Trophoblast cell (in vitro differentiated cells and primary cell): ENCODE measurements around the gene RTN4.

Experiments used
- DNase-seq, 2 donors: peaks; one replicate each; pipeline ENCODE4 v3.0.0-alpha.2; 2016
- H2AFZ ChIP-seq: 2 replicates; pipeline ENCODE4 v1.6.1; 2013; ENCODE audit warnings: low read length, moderate library complexity, mild to moderate bottlenecking; ENCODE audit not compliant: insufficient read depth, poor library complexity
- H2AK5ac ChIP-seq: 2 replicates; pipeline ENCODE4 v1.6.1; 2013; ENCODE audit warnings: mild to moderate bottlenecking, low read length
- H2BK120ac ChIP-seq: 2 replicates; pipeline ENCODE4 v1.6.1; 2013; ENCODE audit warnings: low read length, mild to moderate bottlenecking, moderate library complexity; ENCODE audit not compliant: insufficient read depth, poor library complexity
- H2BK12ac ChIP-seq: 2 replicates; pipeline ENCODE4 v1.6.1; 2013; ENCODE audit warnings: mild to moderate bottlenecking, low read length, moderate library complexity
- H2BK5ac ChIP-seq: 2 replicates; pipeline ENCODE4 v1.6.1; 2013; ENCODE audit warnings: low read length, low read depth, moderate library complexity, mild to moderate bottlenecking; ENCODE audit not compliant: poor library complexity
- H3K14ac ChIP-seq: 2 replicates; pipeline ENCODE4 v1.6.1; 2013; ENCODE audit warnings: mild to moderate bottlenecking, low read length
- H3K18ac ChIP-seq: 2 replicates; pipeline ENCODE4 v1.6.1; 2013; ENCODE audit warnings: mild to moderate bottlenecking, low read length
- H3K23ac ChIP-seq: 2 replicates; pipeline ENCODE4 v1.6.1; 2013; ENCODE audit warnings: low read length
- H3K27ac ChIP-seq: 2 replicates; pipeline ENCODE4 v1.5.1; 2013; ENCODE audit warnings: low read depth, mild to moderate bottlenecking, inconsistent platforms, low read length, moderate library complexity
- H3K27me3 ChIP-seq: 2 replicates; pipeline ENCODE4 v1.6.1; 2013; ENCODE audit warnings: inconsistent platforms, mild to moderate bottlenecking, low read length, moderate library complexity; ENCODE audit not compliant: insufficient read depth
- H3K36me3 ChIP-seq, 2 experiments: 1 replicate in 1 of 2; 2 replicates in 1 of 2; pipeline ENCODE4 v1.6.1; 2013; ENCODE audit warnings: low read length in 2 of 2, mild to moderate bottlenecking in 2 of 2, moderate library complexity in 1 of 2; ENCODE audit not compliant: insufficient read depth in 2 of 2, control insufficient read depth in 1 of 2
- H3K4ac ChIP-seq: 2 replicates; pipeline ENCODE4 v1.6.1; 2013; ENCODE audit warnings: low read depth, mild to moderate bottlenecking, low read length, moderate library complexity
- H3K4me1 ChIP-seq, 2 experiments: 1 replicate in 1 of 2; 2 replicates in 1 of 2; pipeline ENCODE4 v1.6.1; 2013; ENCODE audit warnings: low read length in 2 of 2, mild to moderate bottlenecking in 2 of 2, moderate library complexity in 1 of 2; ENCODE audit not compliant: insufficient read depth in 2 of 2, control insufficient read depth in 1 of 2
- H3K4me2 ChIP-seq: 2 replicates; pipeline ENCODE4 v1.6.1; 2013; ENCODE audit warnings: inconsistent platforms, mild to moderate bottlenecking, low read length, moderate library complexity
- H3K4me3 ChIP-seq: 2 replicates; pipeline ENCODE4 v1.5.1; 2013; ENCODE audit warnings: mild to moderate bottlenecking, low read depth, low read length, inconsistent platforms
- H3K79me1 ChIP-seq: one replicate; pipeline ENCODE4 v1.6.1; 2013; ENCODE audit warnings: low read length
- H3K79me2 ChIP-seq: 2 replicates; pipeline ENCODE4 v1.6.1; 2013; ENCODE audit warnings: low read length, mild to moderate bottlenecking; ENCODE audit not compliant: control insufficient read depth, insufficient read depth, poor library complexity
- H3K9ac ChIP-seq: 2 replicates; pipeline ENCODE4 v1.6.1; 2013; ENCODE audit warnings: mild to moderate bottlenecking, low read length
- H3K9me3 ChIP-seq: 2 replicates; pipeline ENCODE4 v1.6.1; 2013; ENCODE audit warnings: low read depth, mild to moderate bottlenecking, control low read depth, inconsistent platforms, low read length; ENCODE audit not compliant: insufficient read depth
- H4K12ac ChIP-seq: 2 replicates; pipeline ENCODE4 v1.6.1; 2013; ENCODE audit warnings: low read depth, mild to moderate bottlenecking, low read length, moderate library complexity
- H4K8ac ChIP-seq: 2 replicates; pipeline ENCODE4 v1.6.1; 2013; ENCODE audit warnings: low read depth, mild to moderate bottlenecking, low read length, moderate library complexity
- H4K91ac ChIP-seq: one replicate; pipeline ENCODE4 v1.6.1; 2013; ENCODE audit warnings: low read depth, mild to moderate bottlenecking, low read length, moderate library complexity
- whole genome bisulfite sequencing: extraction: QIAGEN DNeasy Blood & Tissue Kit; methylation state at CpG from one replicate; pipeline ENCODE4 v1.1.7; 2013; ENCODE audit warnings: missing lambda C conversion rate; ENCODE audit not compliant: insufficient read length, insufficient coverage; ENCODE audit errors: extremely low coverage; 5-methylcytosine and 5-hydroxymethylcytosine counted together

The RTN4 gene

GRCh38 chr2:55003706-55004639 is 46.3 kb downstream of the RTN4 start:
- H2AK5ac ChIP-seq, result no peak overlapping the region
- H3K14ac ChIP-seq, result no peak overlapping the region
- H4K12ac ChIP-seq, result no peak overlapping the region
- H3K4me3 ChIP-seq, result no peak overlapping the region
- H3K27ac ChIP-seq, result no peak overlapping the region
- no peaks in the 10 kb centered on the region for H3K79me1 ChIP-seq
- no peak overlapping the region for H3K18ac ChIP-seq
- H3K36me3 ChIP-seq, result no peaks in the 10 kb centered on the region
- H3K27me3 ChIP-seq, result no peaks in the 10 kb centered on the region
- H2BK5ac ChIP-seq, result no peak overlapping the region
- no peak overlapping the region for H4K91ac ChIP-seq
- no peak for DNase-seq
- H2BK12ac ChIP-seq, result no peak overlapping the region
- H2BK120ac ChIP-seq, result no peak overlapping the region
- no peak overlapping the region for H4K8ac ChIP-seq
- H3K9ac ChIP-seq, result no peak overlapping the region
- H3K79me2 ChIP-seq, result peaks cover 5% of the 10 kb centered on the region
- no peaks in the 10 kb centered on the region for H3K4me1 ChIP-seq
- no peak overlapping the region for H2AFZ ChIP-seq
- H3K23ac ChIP-seq, result no peak overlapping the region
- peak overlapping the region; percentile 79 for H3K4ac ChIP-seq
- WGBS, result no CpG with 5 or more reads among the region's 10 CpGs
- no peaks in the 10 kb centered on the region for H3K9me3 ChIP-seq
- no peak overlapping the region for H3K4me2 ChIP-seq

- H3K23ac ChIP-seq, result no peak overlapping the region
- no CpG with 5 or more reads among the region's 2 CpGs for WGBS
- no peak overlapping the region for H2AFZ ChIP-seq
- peak overlapping the region; percentile 94 for H3K4ac ChIP-seq
- no peak overlapping the region for H3K4me2 ChIP-seq
- H4K12ac ChIP-seq, result no peak overlapping the region
- H2AK5ac ChIP-seq, result no peak overlapping the region
- H2BK5ac ChIP-seq, result no peak overlapping the region
- no peaks in the 10 kb centered on the region for H3K9me3 ChIP-seq
- H3K79me1 ChIP-seq, result no peaks in the 10 kb centered on the region
- no peak overlapping the region for H3K14ac ChIP-seq
- H3K36me3 ChIP-seq, result no peaks in the 10 kb centered on the region
- H3K27me3 ChIP-seq, result no peaks in the 10 kb centered on the region
- no peak overlapping the region for H4K8ac ChIP-seq
- no peak overlapping the region for H3K18ac ChIP-seq
- no peak for DNase-seq
- no peaks in the 10 kb centered on the region for H3K4me1 ChIP-seq
- no peak overlapping the region for H3K4me3 ChIP-seq
- no peak overlapping the region for H4K91ac ChIP-seq
- no peak overlapping the region for H2BK12ac ChIP-seq
- H3K27ac ChIP-seq, result no peak overlapping the region
- peaks cover 5% of the 10 kb centered on the region for H3K79me2 ChIP-seq
- no peak overlapping the region for H3K9ac ChIP-seq
- H2BK120ac ChIP-seq, result no peak overlapping the region
Observed at GRCh38 chr2:55001716-55002115, 48.5 kb downstream of the RTN4 start.

GRCh38 chr2:55000341-55000740 is 49.9 kb downstream of the RTN4 start:
- Histone ChIP-seq H3K36me3 (peaks cover 0 to 1% of the 10 kb centered on the region in 2 experiments), H3K4ac (no peak overlapping the region), H3K79me2 (peaks cover 5% of the 10 kb centered on the region), H3K14ac (no peak overlapping the region), H3K23ac (no peak overlapping the region), H2AK5ac (no peak overlapping the region), H4K12ac (no peak overlapping the region), H2BK5ac (no peak overlapping the region), H3K4me1 (peaks cover 0 to 2% of the 10 kb centered on the region in 2 experiments), H3K18ac (no peak overlapping the region), H3K27me3 (no peaks in the 10 kb centered on the region), H3K9me3 (no peaks in the 10 kb centered on the region), H3K9ac (no peak overlapping the region), H3K4me2 (no peak overlapping the region), H4K91ac (no peak overlapping the region), H4K8ac (no peak overlapping the region), H2BK120ac (no peak overlapping the region), H3K79me1 (no peaks in the 10 kb centered on the region), H3K4me3 (no peak overlapping the region), H3K27ac (no peak overlapping the region), H2BK12ac (no peak overlapping the region), H2AFZ (no peak overlapping the region)
- no CpG with 5 or more reads among the region's 4 CpGs for WGBS
- DNase-seq, result no peak

- no peak overlapping the region for H4K91ac ChIP-seq
- H2AK5ac ChIP-seq, result no peak overlapping the region
- no peak overlapping the region for H3K27ac ChIP-seq
- peaks cover 0 to 1% of the 10 kb centered on the region in 2 experiments for H3K36me3 ChIP-seq
- no peak overlapping the region for H2BK12ac ChIP-seq
- no peaks in the 10 kb centered on the region for H3K79me1 ChIP-seq
- no peaks in the 10 kb centered on the region for H3K27me3 ChIP-seq
- no peak overlapping the region for H3K23ac ChIP-seq
- DNase-seq, result peak; percentile 33 to 69
- no CpG with 5 or more reads among the region's 3 CpGs for WGBS
- no peak overlapping the region for H3K14ac ChIP-seq
- no peak overlapping the region for H2AFZ ChIP-seq
- H3K79me2 ChIP-seq, result peaks cover 3% of the 10 kb centered on the region
- H3K4me3 ChIP-seq, result no peak overlapping the region
- H3K4ac ChIP-seq, result no peak overlapping the region
- peaks cover 0 to 2% of the 10 kb centered on the region in 2 experiments for H3K4me1 ChIP-seq
- H4K8ac ChIP-seq, result no peak overlapping the region
- H2BK5ac ChIP-seq, result no peak overlapping the region
- no peak overlapping the region for H3K9ac ChIP-seq
- H3K4me2 ChIP-seq, result no peak overlapping the region
- no peak overlapping the region for H2BK120ac ChIP-seq
- H3K9me3 ChIP-seq, result no peaks in the 10 kb centered on the region
- H4K12ac ChIP-seq, result no peak overlapping the region
- H3K18ac ChIP-seq, result no peak overlapping the region
Observed at GRCh38 chr2:54999182-54999581, 51.1 kb downstream of the RTN4 start.
